Upper lobe of left lung (tissue), 4 donors: ENCODE measurements around the gene HK1.

Experiments
- EP300 ChIP-seq, 4 donors: sonication (generic); formaldehyde crosslinking; IDR thresholded peaks; one replicate each; pipeline ENCODE4 v1.5.1; 2017; ENCODE audit warnings: antibody characterized with exemption in 4 of 4, control low read depth in 2 of 4
- POLR2A ChIP-seq, 4 donors: fragments of 450-650 bp; IDR thresholded peaks; one replicate each; pipeline ENCODE4 v1.5.1; 2016 to 2017; ENCODE audit warnings: antibody characterized with exemption in 4 of 4, mild to moderate bottlenecking in 2 of 4
- POLR2AphosphoS5 ChIP-seq, 2 donors: sonication (generic); formaldehyde crosslinking; IDR thresholded peaks; one replicate each; pipeline ENCODE4 v1.5.1; 2017; ENCODE audit warnings: antibody characterized with exemption in 2 of 2
- TF ChIP-seq, protein P1 (sequence below), 6 experiments: fragments of 450-650 bp in 4 of 6; fragments of 200-600 bp in 2 of 6; sonication (generic) in 2 of 6; IDR thresholded peaks; one replicate each; pipeline ENCODE4 v1.5.1; 2016 to 2019; ENCODE audit warnings: antibody characterized with exemption in 6 of 6

DNA sequence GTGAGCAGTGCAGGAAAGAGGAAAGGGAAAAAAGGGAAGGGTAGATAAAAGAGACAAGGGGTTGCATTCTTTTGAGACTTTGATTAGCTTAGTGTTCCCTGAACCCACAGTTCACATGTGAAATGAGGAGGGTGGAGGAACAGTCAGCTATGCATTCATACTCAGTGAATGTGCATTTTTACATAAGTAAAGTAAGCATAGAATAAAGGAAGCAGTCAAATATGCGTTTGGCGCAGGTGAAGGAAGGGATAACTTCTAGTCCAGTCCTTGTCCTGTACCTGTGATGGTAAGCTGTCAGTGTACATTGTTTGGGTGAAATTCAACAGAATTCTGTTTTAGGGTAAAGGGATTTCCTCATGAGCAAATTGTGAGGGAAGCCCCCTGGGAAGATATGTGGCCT is 28.1 kb downstream of the HK1 start:
- TF ChIP-seq, protein P1, sequence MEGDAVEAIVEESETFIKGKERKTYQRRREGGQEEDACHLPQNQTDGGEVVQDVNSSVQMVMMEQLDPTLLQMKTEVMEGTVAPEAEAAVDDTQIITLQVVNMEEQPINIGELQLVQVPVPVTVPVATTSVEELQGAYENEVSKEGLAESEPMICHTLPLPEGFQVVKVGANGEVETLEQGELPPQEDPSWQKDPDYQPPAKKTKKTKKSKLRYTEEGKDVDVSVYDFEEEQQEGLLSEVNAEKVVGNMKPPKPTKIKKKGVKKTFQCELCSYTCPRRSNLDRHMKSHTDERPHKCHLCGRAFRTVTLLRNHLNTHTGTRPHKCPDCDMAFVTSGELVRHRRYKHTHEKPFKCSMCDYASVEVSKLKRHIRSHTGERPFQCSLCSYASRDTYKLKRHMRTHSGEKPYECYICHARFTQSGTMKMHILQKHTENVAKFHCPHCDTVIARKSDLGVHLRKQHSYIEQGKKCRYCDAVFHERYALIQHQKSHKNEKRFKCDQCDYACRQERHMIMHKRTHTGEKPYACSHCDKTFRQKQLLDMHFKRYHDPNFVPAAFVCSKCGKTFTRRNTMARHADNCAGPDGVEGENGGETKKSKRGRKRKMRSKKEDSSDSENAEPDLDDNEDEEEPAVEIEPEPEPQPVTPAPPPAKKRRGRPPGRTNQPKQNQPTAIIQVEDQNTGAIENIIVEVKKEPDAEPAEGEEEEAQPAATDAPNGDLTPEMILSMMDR (IDR thresholded peaks at IDR 0.05) = no peak
- TF ChIP-seq POLR2AphosphoS5 (IDR thresholded peaks at IDR 0.05) (no peak), POLR2A (IDR thresholded peaks at IDR 0.05) (no peak), EP300 (IDR thresholded peaks at IDR 0.05) (no peak)
